Suprapubic skin (tissue), 3 donors: ENCODE results near the gene DGCR8.

Source experiments
- CTCF ChIP-seq, 2 donors: fragments of 200-600 bp in 1 of 2; fragments of 450-650 bp in 1 of 2; sonication (generic) in 1 of 2; IDR thresholded peaks; one replicate each; pipeline ENCODE4 v1.5.1; 2016 to 2019; ENCODE audit warnings: antibody characterized with exemption in 2 of 2, mild to moderate bottlenecking in 1 of 2, moderate library complexity in 1 of 2
- POLR2A ChIP-seq, 2 donors: fragments of 450-650 bp; IDR thresholded peaks; one replicate each; pipeline ENCODE4 v1.6.1; 2017; ENCODE audit warnings: antibody characterized with exemption in 2 of 2, mild to moderate bottlenecking in 2 of 2, moderate library complexity in 2 of 2

- TF ChIP-seq CTCF (IDR thresholded peaks at IDR 0.05) (no peak), POLR2A (IDR thresholded peaks at IDR 0.05) (no peak)
Observed at GRCh38 chr22:20148414-20148813, 68.4 kb downstream of the DGCR8 start.
